Hypothalamus (tissue), 51 donors: ENCODE results near the gene CDK5RAP2.
"Not testable (repeated sequence)": the region's sequence is repeated elsewhere in the genome, so short reads cannot be mapped to it uniquely, and the experiment has no call there.

Source experiments
- DNase-seq, 51 donors: peaks; one replicate each; lab custom pipeline; 2025; lab: John Stamatoyannopoulos, UW

CDK5RAP2 gene

DNA sequence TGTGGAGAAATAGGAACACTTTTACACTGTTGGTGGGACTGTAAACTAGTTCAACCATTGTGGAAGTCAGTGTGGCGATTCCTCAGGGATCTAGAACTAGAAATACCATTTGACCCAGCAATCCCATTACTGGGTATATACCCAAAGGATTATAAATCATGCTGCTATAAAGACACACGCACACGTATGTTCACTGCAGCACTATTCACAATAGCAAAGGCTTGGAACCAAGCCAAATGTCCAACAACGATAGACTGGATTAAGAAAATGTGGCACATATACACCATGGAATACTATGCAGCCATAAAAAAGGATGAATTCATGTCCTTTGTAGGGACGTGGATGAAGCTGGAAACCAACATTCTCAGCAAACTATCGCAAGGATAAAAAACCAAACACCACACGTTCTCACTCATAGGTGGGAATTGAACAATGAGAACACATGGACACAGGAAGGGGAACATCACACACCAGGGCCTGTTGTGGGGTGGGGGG is 27.7 kb downstream of the CDK5RAP2 start:
- DNase-seq = not testable (repeated sequence)

DNA sequence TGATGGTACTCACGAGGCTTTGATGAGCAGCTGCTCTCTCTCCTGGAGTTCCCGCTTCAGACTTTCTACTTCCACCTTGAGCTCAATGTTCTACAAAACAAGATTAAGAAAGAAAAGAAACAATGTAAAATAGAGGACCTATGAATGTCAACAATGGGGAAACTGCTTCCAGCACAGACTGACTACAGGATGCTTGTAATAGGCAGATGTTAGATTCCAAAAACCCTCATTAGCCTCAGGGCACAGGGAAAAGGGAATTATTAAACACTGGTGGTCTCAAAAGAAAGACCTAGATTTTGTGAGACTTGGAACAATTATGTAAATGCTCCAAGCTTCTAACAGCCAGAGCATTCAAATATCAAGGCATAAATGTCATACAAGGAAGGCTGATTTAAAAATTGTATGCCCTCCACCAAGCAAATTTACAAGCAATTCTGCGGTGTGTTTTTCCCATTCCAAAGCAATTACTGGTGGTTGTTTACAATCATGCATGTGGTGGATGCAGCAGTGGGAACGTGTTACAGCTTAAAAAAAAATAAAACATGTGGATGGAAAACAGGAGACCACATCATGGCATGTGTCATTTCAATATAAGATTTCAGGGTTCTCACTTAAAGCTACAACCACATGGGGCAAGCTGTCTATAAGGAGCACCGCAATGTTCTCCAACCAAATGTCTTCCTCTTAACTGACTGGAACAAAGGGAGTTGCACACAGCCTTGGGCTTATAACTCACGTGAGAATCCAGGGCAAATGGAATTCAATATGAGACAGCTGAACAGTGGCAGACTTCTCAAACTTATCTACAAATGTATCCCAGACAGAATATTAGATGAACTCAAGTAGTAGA is 34.0 kb downstream of the CDK5RAP2 start:
- DNase-seq = no peak

DNA sequence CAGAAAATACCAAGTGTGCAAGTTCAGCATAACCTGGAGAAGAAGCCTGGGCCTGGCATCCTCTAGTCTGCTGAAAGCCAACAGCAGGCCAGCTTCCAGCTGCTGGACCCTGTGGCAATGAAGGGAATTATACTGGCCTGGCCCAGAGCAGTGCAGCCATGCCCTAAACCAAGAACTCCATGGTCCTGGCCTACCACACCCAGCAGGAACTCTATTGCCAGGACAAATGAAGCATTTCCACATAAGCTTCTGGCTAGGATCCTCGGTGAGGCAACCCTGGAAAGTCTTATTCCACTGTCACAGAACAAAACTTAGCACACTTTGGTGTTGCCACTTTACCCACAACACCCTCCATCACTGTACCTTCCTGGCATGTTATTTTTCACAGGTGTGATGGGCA is 35.5 kb downstream of the CDK5RAP2 start:
- DNase-seq = peak in 3 of 51 donors; percentile 2 to 16 (median 6)

DNA sequence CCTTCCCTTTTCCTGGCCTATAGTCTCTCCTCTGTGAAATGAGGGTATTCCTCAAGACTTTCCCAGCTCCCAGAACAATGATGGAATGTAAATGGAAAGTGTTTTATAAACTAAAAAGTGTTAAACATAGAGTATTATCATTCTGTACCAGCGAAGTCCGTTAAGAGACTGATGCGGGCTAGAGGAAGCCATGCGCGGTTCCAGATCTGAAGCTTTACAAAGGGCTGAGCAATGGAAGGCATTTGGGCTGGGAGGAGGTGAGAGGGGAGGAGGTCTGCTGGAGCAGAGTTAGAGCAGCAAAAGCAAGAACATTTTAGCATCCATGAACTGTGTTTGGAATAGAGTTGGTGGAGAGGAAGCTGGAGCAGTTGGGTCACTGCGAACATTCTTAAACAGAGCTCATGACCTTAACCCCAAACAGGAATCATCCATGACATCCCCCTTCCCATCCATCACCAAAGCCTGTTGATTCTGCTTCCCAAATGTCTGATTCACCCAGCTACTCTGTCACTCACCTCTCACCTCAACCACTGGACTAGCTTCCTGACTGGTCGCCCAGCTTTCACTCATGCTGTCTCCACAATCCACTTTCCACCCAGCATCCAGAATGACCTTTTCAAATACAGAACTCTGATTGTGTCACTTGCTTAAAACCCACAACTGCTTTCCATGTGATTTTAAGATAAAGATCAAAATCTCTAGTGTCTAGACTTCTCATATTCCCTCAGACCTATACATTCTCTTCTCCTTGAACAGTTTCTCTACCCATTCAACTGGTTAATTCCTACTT is 37.1 kb downstream of the CDK5RAP2 start:
- no peak for DNase-seq

DNA sequence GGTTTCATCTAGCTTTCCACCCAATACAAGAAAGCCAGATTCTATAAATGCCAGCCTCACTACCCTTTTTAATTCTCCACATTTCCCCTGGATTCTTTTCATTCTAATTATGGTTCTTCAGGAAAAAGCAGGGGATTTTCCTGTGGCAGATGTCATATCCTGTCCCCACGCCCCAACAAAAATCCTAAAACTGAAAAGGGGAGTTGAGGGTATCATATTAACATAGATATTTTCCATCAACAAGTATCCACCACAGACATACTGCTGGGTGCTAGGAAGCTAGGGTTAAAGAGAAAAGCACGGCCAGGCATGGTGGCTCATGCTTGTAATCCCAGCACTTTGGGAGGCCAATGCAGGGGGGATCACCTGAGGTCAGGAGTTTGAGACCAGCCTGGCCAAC is 38.0 kb downstream of the CDK5RAP2 start:
- DNase-seq = no peak

DNA sequence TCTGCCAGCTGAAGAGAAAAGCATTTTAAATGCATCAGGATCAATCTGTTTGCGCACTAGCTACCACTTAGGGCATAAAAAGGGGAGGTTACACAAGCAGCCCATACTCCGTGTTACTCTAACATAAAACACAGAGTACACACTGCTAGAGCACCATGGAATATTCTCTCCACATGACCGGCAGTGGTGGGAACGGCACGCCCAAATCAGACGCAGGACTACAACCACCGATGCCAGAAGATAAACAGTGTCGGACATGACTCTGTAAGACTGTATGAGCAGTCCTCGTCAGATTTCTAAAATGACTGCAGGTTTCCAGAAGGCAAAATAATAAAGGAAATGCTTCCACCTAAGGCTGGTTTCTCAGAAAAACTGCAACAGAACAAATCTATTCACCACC is 40.0 kb downstream of the CDK5RAP2 start:
- DNase-seq = no peak

DNA sequence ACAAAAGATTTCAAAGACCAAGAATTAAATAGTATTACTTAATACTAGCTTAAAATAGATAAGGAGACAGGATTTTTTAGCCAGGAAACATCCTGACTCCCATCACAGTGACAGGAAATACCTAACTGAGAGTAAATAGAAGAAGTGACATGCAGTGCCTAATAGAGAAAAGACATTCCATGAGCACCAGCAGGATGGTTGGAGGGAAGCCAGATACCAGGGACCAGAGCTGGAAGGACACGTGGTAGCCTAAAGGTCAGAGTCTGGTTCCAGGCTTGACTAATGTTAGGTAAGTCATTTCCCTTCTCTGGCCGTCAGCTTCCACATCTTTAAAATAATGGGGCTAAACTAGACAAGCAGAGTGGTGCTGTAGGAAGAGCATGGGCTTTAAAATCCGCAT is 41.6 kb downstream of the CDK5RAP2 start:
- DNase-seq = no peak

DNA sequence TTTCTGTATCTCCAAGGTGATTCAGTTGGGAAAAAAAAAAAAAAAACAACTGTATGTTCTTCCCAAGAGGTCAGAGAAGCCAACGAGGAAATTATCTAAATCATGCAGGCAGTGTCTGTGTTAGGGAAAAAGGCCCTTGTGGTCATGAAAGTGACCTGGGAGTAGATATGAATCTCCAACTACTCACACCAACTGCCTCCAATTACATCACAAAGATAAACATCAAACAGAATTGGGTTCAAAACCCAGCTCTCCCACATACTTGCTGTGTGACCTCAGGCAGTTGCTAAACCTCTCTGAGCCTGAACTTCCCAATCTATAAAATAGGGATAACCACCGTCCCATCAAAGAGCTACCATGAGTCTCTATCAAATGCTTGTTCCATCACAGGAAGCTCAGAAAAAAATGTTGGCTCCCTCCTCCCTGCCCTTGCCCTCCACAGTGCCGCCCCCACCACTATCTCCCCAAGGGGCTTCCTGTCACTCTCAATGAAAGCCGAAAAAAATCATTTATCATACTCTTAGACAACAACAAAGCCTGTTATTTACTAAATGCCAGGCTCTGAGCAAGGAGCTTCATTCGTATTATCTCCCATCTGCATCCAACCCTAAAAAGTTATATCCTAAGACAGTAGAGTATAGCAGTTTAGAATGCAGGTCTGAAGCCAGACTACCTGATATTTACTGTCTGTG is 42.9 kb downstream of the CDK5RAP2 start:
- DNase-seq = no peak

DNA sequence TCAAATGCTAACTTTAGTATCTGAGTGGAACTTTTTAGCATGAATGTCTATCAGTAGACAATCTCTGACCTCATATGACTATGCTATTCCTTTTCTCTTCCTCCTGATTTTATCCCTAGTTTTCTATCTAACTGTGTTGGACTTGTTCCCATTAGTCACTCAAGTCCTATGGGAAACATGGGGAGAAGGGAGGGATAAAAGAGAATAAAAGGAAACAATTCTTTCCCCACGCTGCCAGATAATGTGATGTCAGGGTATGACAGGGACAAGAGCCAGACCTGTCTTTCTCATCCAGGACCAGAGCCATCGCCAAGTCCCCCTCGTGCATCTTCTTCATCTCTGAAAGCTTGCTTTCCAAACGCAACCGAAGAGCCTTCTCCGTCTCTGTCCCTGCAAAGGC is 43.9 kb downstream of the CDK5RAP2 start:
- no peak for DNase-seq

DNA sequence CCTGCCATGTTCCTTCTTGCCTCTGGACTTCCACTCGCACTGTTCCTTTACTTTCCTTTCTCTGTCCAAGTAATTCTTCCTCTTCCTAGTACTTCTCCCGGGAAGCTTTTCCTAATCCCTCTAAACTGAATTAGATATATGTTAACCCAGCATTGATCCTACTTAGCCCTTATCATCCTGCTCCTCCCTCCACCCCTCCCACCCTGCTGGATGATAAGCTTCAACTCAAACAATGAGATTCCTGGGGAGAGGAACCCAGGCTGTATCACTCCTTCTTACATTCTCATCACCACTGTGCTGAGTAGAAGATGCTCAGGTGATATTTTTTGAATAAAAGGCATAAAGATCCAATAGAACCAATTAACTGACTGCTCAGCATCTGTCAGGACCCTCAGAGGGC is 45.7 kb downstream of the CDK5RAP2 start:
- no peak for DNase-seq

DNA sequence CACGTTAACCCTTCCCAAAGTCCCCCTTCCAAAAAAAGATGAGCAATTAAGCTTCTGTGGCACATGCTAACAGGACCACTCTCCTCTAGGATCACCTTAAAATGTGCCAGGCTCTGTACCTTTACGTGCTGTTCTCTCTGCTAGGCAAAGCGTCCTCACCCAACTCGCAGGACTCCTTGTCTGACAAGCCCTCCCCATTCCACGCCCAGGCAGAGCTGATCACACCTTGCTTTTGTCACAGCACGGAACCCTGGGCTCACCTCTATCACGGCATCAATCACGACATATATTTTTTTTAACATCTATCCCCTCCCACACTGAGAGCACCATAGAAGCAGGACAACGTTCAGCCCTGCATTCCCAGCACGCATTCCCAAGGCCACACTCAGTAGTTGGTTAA is 47.1 kb downstream of the CDK5RAP2 start:
- no peak for DNase-seq

DNA sequence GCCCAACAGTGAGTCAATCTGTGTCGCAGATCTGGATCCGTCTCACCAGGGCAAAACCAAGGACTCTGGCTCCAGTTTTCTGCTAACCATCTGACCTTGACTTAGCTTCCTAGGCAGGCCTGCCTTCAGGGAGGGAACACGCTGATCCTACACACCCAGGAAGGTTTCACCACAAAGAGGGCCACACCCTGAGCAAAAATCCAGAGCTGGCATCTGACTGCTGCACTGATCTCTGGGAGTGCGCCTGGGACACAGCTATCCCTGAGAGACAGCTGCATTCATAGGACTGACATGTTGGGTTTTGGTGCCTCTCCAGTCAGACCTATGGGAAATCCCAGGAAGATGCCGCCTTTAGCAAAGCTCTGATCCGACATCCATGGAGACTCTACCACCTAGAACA is 47.5 kb downstream of the CDK5RAP2 start:
- no peak for DNase-seq

DNA sequence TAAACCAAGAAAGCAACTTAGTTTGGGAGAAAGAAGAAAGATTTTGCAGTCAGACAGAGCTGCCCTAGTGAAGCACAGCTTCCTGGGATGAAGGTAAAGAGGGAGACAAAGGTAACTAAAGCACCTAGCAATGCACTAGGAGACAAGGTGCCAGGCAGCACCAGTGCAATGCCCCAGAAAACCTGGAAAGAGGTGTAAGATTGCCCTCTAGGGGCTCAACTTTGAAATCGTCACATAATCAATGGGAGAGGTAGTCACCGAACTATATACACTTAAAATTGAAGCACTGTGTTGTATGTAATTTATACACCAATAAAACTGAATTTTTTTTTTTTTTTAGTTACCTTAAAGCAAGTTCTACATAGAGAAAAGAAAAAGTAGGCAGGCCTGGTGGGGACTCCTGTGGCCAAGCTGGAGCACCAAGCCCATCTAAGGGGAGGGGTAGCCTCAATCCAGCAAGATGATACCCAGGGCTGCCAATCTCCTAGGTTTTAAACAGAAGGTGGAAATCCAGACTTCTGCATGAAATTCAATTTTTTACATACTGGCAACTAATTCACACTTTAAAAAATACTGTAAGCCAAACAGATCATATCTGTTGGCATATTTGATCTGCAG is 48.2 kb downstream of the CDK5RAP2 start:
- DNase-seq = peak in 5 of 51 donors; percentile 7 to 20 (median 8)

DNA sequence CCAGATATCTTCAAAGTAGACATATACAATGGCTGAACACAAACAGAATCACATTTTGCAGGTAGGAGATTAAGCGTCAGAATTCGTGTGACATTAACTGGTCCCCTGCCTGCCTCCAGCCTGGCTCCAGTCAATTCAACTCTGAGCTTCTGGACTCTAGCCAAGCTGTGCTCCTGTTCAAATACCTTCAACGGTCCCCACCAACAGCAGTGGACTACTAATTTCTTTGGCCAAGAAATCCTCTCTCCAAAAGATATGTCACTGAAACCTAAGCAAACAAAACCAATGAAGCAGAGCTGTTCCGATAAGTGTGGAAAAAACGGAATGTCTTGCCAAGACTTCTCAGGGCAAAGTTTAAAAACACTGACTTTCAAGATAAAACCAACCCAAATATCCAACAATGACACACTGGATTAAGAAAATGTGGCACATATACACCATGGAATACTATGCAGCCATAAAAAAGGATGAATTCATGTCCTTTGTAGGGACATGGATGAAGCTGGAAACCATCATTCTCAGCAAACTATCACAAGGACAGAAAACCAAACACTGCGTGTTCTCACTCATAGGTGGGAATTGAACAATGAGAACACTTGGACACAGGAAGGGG is 49.6 kb downstream of the CDK5RAP2 start:
- not testable (repeated sequence) for DNase-seq

DNA sequence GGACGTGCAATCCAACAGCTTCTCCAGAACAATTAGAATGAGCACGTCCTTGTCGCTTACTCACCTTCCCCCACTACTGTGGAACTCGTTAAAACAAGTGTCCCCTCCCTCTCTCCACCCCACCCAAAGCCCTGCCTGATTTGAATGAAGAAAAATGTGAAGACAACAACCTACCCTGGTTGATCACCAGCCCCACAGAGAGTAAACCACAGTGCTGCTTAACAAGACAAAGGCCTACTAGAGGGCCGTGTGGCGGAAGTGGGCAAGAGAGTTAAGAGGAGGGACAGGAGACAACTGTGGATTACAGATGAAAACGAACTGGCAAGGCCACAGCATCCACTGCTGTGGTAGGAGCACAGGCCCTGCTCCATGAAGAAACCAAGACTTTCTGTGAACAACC is 51.1 kb downstream of the CDK5RAP2 start:
- no peak for DNase-seq

DNA sequence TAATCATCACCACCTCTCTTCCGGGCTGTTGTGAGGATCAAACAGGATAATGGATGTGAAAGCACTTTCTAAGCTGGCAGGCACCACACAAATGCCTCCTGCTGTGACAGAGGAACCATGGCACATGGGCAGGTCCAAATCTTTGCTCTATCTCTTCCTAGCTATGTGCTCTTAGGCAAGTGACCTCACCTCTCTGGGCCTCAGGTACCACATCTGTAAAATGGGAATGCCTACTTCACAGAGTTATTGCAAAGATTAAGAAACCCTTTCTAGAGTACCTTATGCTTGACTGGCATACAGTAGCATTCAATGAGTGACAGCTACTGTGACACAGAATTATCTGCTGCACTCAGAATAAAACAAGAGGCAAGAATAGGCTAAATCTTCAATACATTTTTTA is 51.6 kb downstream of the CDK5RAP2 start:
- DNase-seq = no peak

DNA sequence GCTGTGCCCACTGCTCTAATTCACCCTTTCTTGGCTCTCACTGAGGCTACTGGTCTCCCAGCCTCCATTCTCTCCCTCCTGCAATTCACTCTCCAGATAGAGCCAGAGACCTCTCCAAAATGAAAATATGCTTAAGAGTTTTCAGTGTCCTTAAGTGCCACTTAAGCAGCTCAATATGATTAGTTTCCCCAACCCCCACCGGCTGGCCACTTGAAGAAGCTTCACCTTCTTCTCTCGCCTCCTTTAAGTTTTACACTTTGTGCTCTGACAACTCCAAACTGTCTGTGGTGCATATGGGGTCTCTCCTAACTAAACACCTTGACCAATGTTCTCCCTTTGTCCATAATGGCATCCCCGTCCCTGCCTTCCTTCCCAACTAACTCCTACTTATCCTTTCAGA is 53.4 kb downstream of the CDK5RAP2 start:
- no peak for DNase-seq

DNA sequence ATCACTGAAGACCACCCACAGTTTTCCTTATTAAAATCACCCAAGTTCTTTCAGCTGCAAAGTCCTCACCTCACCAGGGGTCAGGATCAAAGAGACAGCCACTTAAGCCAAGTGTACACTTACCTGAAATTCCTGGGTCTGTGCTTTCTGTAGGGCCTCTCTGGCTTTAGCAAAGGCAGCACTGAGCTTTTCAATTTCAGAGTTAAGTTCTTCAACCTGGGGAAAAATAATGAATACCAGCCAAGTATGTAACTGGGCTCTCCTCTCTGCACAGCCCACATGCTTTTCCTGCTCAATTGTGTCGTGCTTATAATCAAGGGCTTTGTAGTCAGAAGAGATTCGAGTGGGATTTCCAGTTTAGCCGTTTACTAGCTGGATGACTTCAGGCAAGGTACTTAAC is 55.1 kb downstream of the CDK5RAP2 start:
- no peak for DNase-seq

DNA sequence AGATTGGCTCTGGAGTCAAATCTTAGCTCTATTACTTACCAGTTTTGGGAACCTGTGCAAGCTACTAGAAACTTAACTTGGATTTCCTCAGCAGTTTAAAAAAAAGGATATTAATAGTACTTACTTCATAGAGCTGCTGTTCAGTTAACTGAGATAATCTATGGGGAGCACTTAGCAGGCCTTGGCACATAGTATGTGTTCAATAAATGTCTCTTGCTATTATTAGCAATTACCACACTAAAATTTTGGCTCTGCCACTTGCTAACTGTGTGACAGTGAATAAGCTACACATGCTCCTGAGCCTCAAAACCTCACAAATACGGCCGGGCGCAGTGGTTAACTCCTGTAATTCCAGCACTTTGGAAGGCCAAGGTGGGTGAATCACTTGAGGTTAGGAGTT is 55.9 kb downstream of the CDK5RAP2 start:
- no peak for DNase-seq

DNA sequence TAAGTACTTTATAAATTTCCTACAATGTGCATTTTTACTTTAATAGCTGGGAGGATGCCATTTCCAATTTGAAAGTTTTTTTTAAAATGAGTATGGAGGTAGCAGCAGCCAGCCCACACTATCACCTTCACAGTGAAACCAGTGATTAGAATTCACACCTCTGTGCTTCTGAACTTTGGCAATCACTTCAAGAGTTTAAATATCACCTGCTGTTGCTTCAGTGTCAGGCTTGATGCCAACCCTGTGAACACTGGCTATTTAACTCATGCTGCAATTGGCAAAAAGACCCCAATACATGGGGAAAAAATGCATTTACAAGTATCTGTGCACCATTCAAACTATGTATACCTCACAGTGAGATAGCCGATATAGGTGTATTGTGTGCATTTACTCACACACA is 57.4 kb downstream of the CDK5RAP2 start:
- no peak for DNase-seq
